H7 (cell line): ENCODE measurements around the gene GADD45A. TPM values are rescaled to one million over a fixed set of nuclear protein-coding genes. Genes with fewer than 3 reads are reported as not detected.
"Not testable (repeated sequence)": the region's sequence is repeated elsewhere in the genome, so short reads cannot be mapped to it uniquely, and the experiment has no call there.

Source experiments
- DNase-seq: peaks from one replicate; pipeline ENCODE4 v3.0.0; 2012
- H3K27me3 ChIP-seq: 2 replicates; pipeline ENCODE4 v1.6.0; 2011; ENCODE audit warnings: mild to moderate bottlenecking, low read length; ENCODE audit not compliant: control insufficient read depth, insufficient read depth
- H3K36me3 ChIP-seq: replicated peaks from 2 replicates; pipeline ENCODE4 v1.5.1; 2011; ENCODE audit warnings: low read length; ENCODE audit not compliant: control insufficient read depth, insufficient read depth
- H3K4me3 ChIP-seq: 2 replicates; pipeline ENCODE4 v1.5.1; 2011; ENCODE audit warnings: low read depth, mild to moderate bottlenecking, control low read depth, low read length, moderate library complexity; ENCODE audit not compliant: insufficient read depth
- total RNA-seq: library from RNA; depleted of rRNA; stranded (reverse); fragments of >200 nt; shearing (Covaris generic); gene quantifications from 2 replicates; pipeline ENCODE4 v1.2.3, GENCODE V29; 2014

The GADD45A gene
- total RNA-seq, 1 experiment from 2014 or later, result 18.3 TPM

- DNase-seq, result no peak
- Histone ChIP-seq H3K27me3 (no peaks in the 10 kb centered on the region), H3K4me3 (no peak overlapping the region), H3K36me3 (no peaks in the 10 kb centered on the region)
These were observed 31.7 kb upstream of the GADD45A start for GRCh38 chr1:67653304-67653703.

GRCh38 chr1:67655581-67655980 is 29.4 kb upstream of the GADD45A start:
- H3K36me3 ChIP-seq, result no peaks in the 10 kb centered on the region
- H3K27me3 ChIP-seq, result no peaks in the 10 kb centered on the region
- H3K4me3 ChIP-seq, result no peak overlapping the region
- no peak for DNase-seq

GRCh38 chr1:67657152-67657551 is 27.8 kb upstream of the GADD45A start:
- not testable (repeated sequence) for H3K27me3 ChIP-seq, H3K36me3 ChIP-seq, DNase-seq, H3K4me3 ChIP-seq

GRCh38 chr1:67659229-67659628 is 25.8 kb upstream of the GADD45A start:
- Histone ChIP-seq H3K27me3 (no peaks in the 10 kb centered on the region), H3K36me3 (no peaks in the 10 kb centered on the region), H3K4me3 (no peak overlapping the region)
- DNase-seq, result no peak

- no peaks in the 10 kb centered on the region for H3K27me3 ChIP-seq
- no peaks in the 10 kb centered on the region for H3K36me3 ChIP-seq
- DNase-seq, result no peak
- no peak overlapping the region for H3K4me3 ChIP-seq
These were observed 22.1 kb upstream of the GADD45A start for GRCh38 chr1:67662884-67663283.

GRCh38 chr1:67664048-67664447 is 21.0 kb upstream of the GADD45A start:
- no peaks in the 10 kb centered on the region for H3K27me3 ChIP-seq
- DNase-seq, result no peak
- H3K36me3 ChIP-seq, result no peaks in the 10 kb centered on the region
- H3K4me3 ChIP-seq, result no peak overlapping the region

- not testable (repeated sequence) for H3K36me3 ChIP-seq, DNase-seq, H3K4me3 ChIP-seq, H3K27me3 ChIP-seq
These were observed 19.7 kb upstream of the GADD45A start for GRCh38 chr1:67665307-67665706.

- no peak for DNase-seq
- no peak overlapping the region for H3K4me3 ChIP-seq
- H3K36me3 ChIP-seq, result no peaks in the 10 kb centered on the region
- no peaks in the 10 kb centered on the region; the same call in 1 of the 2 replicates for H3K27me3 ChIP-seq
These were observed 18.4 kb upstream of the GADD45A start for GRCh38 chr1:67666636-67667035.

GRCh38 chr1:67668660-67669059 is 16.3 kb upstream of the GADD45A start:
- Histone ChIP-seq H3K27me3 (no peaks in the 10 kb centered on the region; the same call in 1 of the 2 replicates), H3K4me3 (no peak overlapping the region), H3K36me3 (no peaks in the 10 kb centered on the region)
- DNase-seq, result no peak

- no peak for DNase-seq
- H3K27me3 ChIP-seq, result no peaks in the 10 kb centered on the region; the same call in 1 of the 2 replicates
- no peak overlapping the region for H3K4me3 ChIP-seq
- H3K36me3 ChIP-seq, result no peaks in the 10 kb centered on the region
These were observed 12.7 kb upstream of the GADD45A start for GRCh38 chr1:67672260-67672803.

- Histone ChIP-seq H3K4me3 (no peak overlapping the region), H3K36me3 (no peaks in the 10 kb centered on the region), H3K27me3 (no peaks in the 10 kb centered on the region; the same call in 1 of the 2 replicates)
- no peak for DNase-seq
These were observed 11.4 kb upstream of the GADD45A start for GRCh38 chr1:67673468-67674201.

- H3K27me3 ChIP-seq, result no peaks in the 10 kb centered on the region; the same call in 1 of the 2 replicates
- H3K4me3 ChIP-seq, result no peak overlapping the region
- no peaks in the 10 kb centered on the region for H3K36me3 ChIP-seq
- no peak for DNase-seq
These were observed 10.6 kb upstream of the GADD45A start for GRCh38 chr1:67674260-67675011.

- no peak for DNase-seq
- H3K27me3 ChIP-seq, result no peaks in the 10 kb centered on the region
- no peaks in the 10 kb centered on the region for H3K36me3 ChIP-seq
- no peak overlapping the region for H3K4me3 ChIP-seq
These were observed 9.2 kb upstream of the GADD45A start for GRCh38 chr1:67675800-67676199.

- DNase-seq, result no peak
- Histone ChIP-seq H3K36me3 (no peaks in the 10 kb centered on the region), H3K4me3 (no peak overlapping the region), H3K27me3 (no peaks in the 10 kb centered on the region)
These were observed 8.7 kb upstream of the GADD45A start for GRCh38 chr1:67676287-67676686.

- Histone ChIP-seq H3K27me3 (no peaks in the 10 kb centered on the region), H3K36me3 (no peaks in the 10 kb centered on the region), H3K4me3 (no peak overlapping the region)
- no peak for DNase-seq
These were observed 8.1 kb upstream of the GADD45A start for GRCh38 chr1:67676946-67677345.
